MCF 10A (cell line): ENCODE results near the gene B9D2. TPM values are rescaled to one million over a fixed set of nuclear protein-coding genes. Genes with fewer than 3 reads are reported as not detected.
A peak's percentile ranks its signal among the peaks of the same experiment; 100 is the strongest.

Experiments
- Bru-seq: library from RNA; stranded (reverse); fragments of 400-500 nt; gene quantifications from one replicate; lab custom pipeline; 2021; lab: Mats Ljungman, UMichigan
- BruChase-seq, 2 experiments: library from RNA; stranded (reverse); fragments of 400-500 nt; gene quantifications; one replicate each; lab custom pipeline; 2021; lab: Mats Ljungman, UMichigan
- BruUV-seq: library from RNA; stranded (reverse); fragments of 400-500 nt; replicated peaks from 2 replicates; lab custom pipeline; 2021; lab: Mats Ljungman, UMichigan
- CTCF ChIA-PET: fragments of 300-600 bp; sonication (Branson Sonifier 250); formaldehyde crosslinking; extraction: SDS; loops from one replicate; lab custom pipeline; 2021; ENCODE audit warnings: antibody characterized with exemption, inconsistent platforms; lab: Yijun Ruan, JAX
- POLR2A ChIA-PET: fragments of 300-600, 350-650 bp; sonication (Branson Sonifier 250); formaldehyde crosslinking; extraction: SDS; loops from one replicate; lab custom pipeline; 2020; ENCODE audit warnings: antibody characterized with exemption, inconsistent platforms; lab: Yijun Ruan, JAX
- DNase-seq: peaks from one replicate; pipeline ENCODE4 v3.0.0-alpha.2; 2018; ENCODE audit not compliant: unreplicated experiment
- H3K27ac Mint-ChIP-seq: one replicate; pipeline ENCODE4 v1.8.0; 2022; ENCODE audit warnings: mild to moderate bottlenecking, low read depth, mixed read lengths; ENCODE audit not compliant: unreplicated experiment
- H3K27me3 Mint-ChIP-seq: one replicate; pipeline ENCODE4 v1.8.0; 2022; ENCODE audit warnings: mixed read lengths; ENCODE audit not compliant: insufficient read depth, unreplicated experiment
- H3K36me3 Mint-ChIP-seq: one replicate; pipeline ENCODE4 v1.8.0; 2022; ENCODE audit warnings: mild to moderate bottlenecking, moderate library complexity, mixed read lengths; ENCODE audit not compliant: insufficient read depth, unreplicated experiment
- H3K4me1 Mint-ChIP-seq: one replicate; pipeline ENCODE4 v1.8.0; 2022; ENCODE audit warnings: mixed read lengths; ENCODE audit not compliant: insufficient read depth, unreplicated experiment
- H3K4me3 Mint-ChIP-seq: one replicate; pipeline ENCODE4 v1.8.0; 2022; ENCODE audit warnings: mild to moderate bottlenecking, moderate library complexity, mixed read lengths; ENCODE audit not compliant: unreplicated experiment
- H3K9me3 Mint-ChIP-seq: one replicate; pipeline ENCODE4 v1.8.0; 2022; ENCODE audit warnings: mixed read lengths; ENCODE audit not compliant: unreplicated experiment
- intact Hi-C: fragments of 100-400 bp; cut with micrococcal nuclease; formaldehyde crosslinking; loops from 2 replicates; pipeline ENCODE4 v1.14.1; 2022
- long read RNA-seq: library from polyadenylated mRNA; stranded (forward); transcript quantifications from one replicate; pipeline ENCODE4 v2.0.0, GENCODE V29; 2022
- total RNA-seq: library from RNA; stranded (reverse); gene quantifications from 2 replicates; pipeline ENCODE4 v1.2.3, GENCODE V29; 2022
- TF ChIP-seq, protein P1 (sequence below): fragments of 200-600 bp; IDR thresholded peaks from one replicate; pipeline ENCODE4 v1.8.0; 2022; ENCODE audit warnings: antibody characterized with exemption, mild to moderate bottlenecking; ENCODE audit not compliant: unreplicated experiment

B9D2 gene, protein sequence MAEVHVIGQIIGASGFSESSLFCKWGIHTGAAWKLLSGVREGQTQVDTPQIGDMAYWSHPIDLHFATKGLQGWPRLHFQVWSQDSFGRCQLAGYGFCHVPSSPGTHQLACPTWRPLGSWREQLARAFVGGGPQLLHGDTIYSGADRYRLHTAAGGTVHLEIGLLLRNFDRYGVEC
- total RNA-seq (5.5 and 5.7 TPM in 2 replicates), Bru-seq, nascent RNA (percentile 53 among the genes with signal in this experiment), BruChase-seq, experiment 1, labeled RNA remaining after a 6-hour chase (percentile 48 among the genes with signal in this experiment), BruChase-seq, experiment 2, labeled RNA remaining after a 2-hour chase (percentile 47 among the genes with signal in this experiment)
- long read RNA-seq, transcript B9D2-201 (4 exons, 1,027 nt): major isoform, 13 of 17 reads
- long read RNA-seq, partial matches to known transcripts: 1 of 17 reads
- long read RNA-seq, other reads (novel, unspliced or antisense): 2 of 17 reads

- peak within 1 kb of the TSS; percentile 100 for H3K27ac Mint-ChIP-seq
- CTCF ChIA-PET: interaction anchor here (0.6 to 4.2 kb wide), 8 partner anchors 9 to 851 kb away, joined by 3 to 34 read pairs (median 4); partner anchors contain the start of gene TGFB1
- POLR2A ChIA-PET: interaction anchor here (0.5 to 3.4 kb wide), 30 partner anchors 9 to 942 kb away, joined by 3 to 41 read pairs (median 5); partner anchors contain the start of genes BCKDHA, CCDC97, DMAC2 and EXOSC5
- H3K27me3 Mint-ChIP-seq: no peaks in the 10 kb centered on the region
- intact Hi-C loops: loop anchor here (1.0 kb wide), 1 partner anchor 33 kb away; the partner anchor contains the start of genes BCKDHA and EXOSC5
- DNase-seq: peak; percentile 99
- TSS peak; percentile 85 for BruUV-seq
- H3K9me3 Mint-ChIP-seq: no peaks in the 10 kb centered on the region
- TF ChIP-seq, protein P1, sequence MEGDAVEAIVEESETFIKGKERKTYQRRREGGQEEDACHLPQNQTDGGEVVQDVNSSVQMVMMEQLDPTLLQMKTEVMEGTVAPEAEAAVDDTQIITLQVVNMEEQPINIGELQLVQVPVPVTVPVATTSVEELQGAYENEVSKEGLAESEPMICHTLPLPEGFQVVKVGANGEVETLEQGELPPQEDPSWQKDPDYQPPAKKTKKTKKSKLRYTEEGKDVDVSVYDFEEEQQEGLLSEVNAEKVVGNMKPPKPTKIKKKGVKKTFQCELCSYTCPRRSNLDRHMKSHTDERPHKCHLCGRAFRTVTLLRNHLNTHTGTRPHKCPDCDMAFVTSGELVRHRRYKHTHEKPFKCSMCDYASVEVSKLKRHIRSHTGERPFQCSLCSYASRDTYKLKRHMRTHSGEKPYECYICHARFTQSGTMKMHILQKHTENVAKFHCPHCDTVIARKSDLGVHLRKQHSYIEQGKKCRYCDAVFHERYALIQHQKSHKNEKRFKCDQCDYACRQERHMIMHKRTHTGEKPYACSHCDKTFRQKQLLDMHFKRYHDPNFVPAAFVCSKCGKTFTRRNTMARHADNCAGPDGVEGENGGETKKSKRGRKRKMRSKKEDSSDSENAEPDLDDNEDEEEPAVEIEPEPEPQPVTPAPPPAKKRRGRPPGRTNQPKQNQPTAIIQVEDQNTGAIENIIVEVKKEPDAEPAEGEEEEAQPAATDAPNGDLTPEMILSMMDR: no peak
- H3K36me3 Mint-ChIP-seq: peaks cover 6% of the 10 kb centered on the region
- H3K4me1 Mint-ChIP-seq: peaks cover 21% of the 10 kb centered on the region
- H3K4me3 Mint-ChIP-seq: peak within 1 kb of the TSS; percentile 98
Observed at GRCh38 chr19:41363753-41364523, at the start of gene B9D2. TSS of gene B9D2 (minus strand) at chr19:41364149. CDS start at chr19:41363519, 630 bp downstream.

GRCh38 chr19:41412953-41413352 lies 49.0 kb upstream of the B9D2 start:
- Mint-ChIP-seq H3K27me3 (no peaks in the 10 kb centered on the region), H3K9me3 (no peaks in the 10 kb centered on the region), H3K4me3 (no peak overlapping the region), H3K27ac (no peak overlapping the region), H3K4me1 (peaks cover 19% of the 10 kb centered on the region), H3K36me3 (peaks cover 53% of the 10 kb centered on the region)
- no TSS peak for BruUV-seq
- intact Hi-C loops: no loop called here
- ChIA-PET CTCF (no interaction called here), POLR2A (interaction anchor here (0.7 kb wide), 1 partner anchor 1953 kb away, joined by 3 read pairs; no protein-coding TSS in a partner anchor)
- TF ChIP-seq, protein P1: no peak
- DNase-seq: no peak

DNA sequence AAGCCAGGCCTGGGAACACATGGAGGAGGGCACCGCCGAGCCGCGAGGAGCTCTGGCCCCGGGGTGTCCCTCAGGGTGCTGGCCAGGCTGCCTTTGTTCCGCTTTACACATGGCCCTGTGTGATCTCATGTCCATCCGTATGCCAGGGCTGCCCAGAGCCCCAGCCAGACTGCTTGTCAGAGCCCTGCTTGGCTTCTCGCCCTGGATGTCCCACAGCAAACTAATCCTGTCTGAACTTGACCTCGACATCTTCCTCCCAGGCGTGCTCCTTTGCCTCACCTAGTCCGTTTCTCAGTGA lies 48.0 kb upstream of the B9D2 start:
- BruUV-seq: no TSS peak

More for the DNA sequence above, 48.0 kb upstream of the B9D2 start:
- peaks cover 19% of the 10 kb centered on the region for H3K4me1 Mint-ChIP-seq
- POLR2A ChIA-PET: no interaction called here
- intact Hi-C loops: no loop called here
- CTCF ChIA-PET: interaction anchor here (0.5 kb wide), 1 partner anchor 13 kb away, joined by 3 read pairs; no protein-coding TSS in a partner anchor
- peak overlapping the region; percentile 12 for H3K4me3 Mint-ChIP-seq
- peak; percentile 69 for DNase-seq
- no peaks in the 10 kb centered on the region for H3K27me3 Mint-ChIP-seq
- TF ChIP-seq, protein P1: no peak
- H3K27ac Mint-ChIP-seq: peak overlapping the region; percentile 54
- no peaks in the 10 kb centered on the region for H3K9me3 Mint-ChIP-seq
- H3K36me3 Mint-ChIP-seq: peaks cover 42% of the 10 kb centered on the region
